AG09309 (cell line): ENCODE results near the gene CD38.
"Not testable (repeated sequence)": the region's sequence is repeated elsewhere in the genome, so short reads cannot be mapped to it uniquely, and the experiment has no call there.

Experiments used
- DNase-seq: peaks from one replicate; pipeline ENCODE4 v3.0.0-alpha.2; 2010; ENCODE audit warnings: low read depth
- H3K4me3 ChIP-seq: 2 replicates; pipeline ENCODE4 v1.5.1; 2011; ENCODE audit warnings: mild to moderate bottlenecking, low read depth, low read length, moderate library complexity; ENCODE audit not compliant: control insufficient read depth
- TF ChIP-seq, protein P1 (sequence below): IDR thresholded peaks from 2 replicates; pipeline ENCODE4 v1.5.1; 2011; ENCODE audit warnings: mild to moderate bottlenecking, low read depth, low read length, inconsistent platforms; ENCODE audit not compliant: insufficient read depth, control insufficient read depth; ENCODE audit errors: missing control alignments

The CD38 gene

DNA sequence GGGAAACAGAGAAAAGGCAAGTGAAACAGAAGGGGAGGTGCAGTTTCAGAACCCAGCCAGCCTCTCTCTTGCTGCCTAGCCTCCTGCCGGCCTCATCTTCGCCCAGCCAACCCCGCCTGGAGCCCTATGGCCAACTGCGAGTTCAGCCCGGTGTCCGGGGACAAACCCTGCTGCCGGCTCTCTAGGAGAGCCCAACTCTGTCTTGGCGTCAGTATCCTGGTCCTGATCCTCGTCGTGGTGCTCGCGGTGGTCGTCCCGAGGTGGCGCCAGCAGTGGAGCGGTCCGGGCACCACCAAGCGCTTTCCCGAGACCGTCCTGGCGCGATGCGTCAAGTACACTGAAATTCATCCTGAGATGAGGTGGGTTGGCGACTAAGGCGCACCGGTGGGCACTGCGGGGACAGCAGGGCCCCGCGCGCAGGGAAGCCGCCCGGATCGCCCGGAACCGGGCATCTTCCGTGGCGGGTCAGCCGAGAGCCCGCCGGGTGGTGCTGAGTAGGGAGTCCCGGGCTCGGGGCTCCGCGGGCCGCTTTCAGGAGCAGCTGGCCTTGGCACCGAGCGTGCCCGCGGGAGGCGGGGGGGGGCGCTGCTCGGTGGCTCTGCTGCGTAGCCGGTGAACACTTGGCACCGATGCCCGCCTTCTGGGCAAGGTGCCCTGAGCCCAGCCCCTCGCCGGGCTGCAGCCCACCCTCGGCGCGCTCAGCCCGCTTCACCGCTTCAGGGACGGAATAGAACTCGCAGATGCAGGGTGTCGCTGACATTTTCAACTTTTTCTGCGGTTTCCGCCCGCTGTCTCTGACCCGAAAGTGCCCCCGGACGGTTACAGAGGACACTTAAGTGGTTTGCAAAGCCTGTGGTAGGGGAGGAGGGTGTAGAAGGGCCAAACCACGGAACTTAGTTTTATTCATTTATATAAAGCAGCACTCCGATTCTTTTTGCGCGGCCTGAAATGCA is at the start of gene CD38:
Gene CD38 (plus strand): TSS at position 40 of the 953 bp plus-strand sequence. CDS start 87 bp downstream, at position 127.
- TF ChIP-seq, protein P1, sequence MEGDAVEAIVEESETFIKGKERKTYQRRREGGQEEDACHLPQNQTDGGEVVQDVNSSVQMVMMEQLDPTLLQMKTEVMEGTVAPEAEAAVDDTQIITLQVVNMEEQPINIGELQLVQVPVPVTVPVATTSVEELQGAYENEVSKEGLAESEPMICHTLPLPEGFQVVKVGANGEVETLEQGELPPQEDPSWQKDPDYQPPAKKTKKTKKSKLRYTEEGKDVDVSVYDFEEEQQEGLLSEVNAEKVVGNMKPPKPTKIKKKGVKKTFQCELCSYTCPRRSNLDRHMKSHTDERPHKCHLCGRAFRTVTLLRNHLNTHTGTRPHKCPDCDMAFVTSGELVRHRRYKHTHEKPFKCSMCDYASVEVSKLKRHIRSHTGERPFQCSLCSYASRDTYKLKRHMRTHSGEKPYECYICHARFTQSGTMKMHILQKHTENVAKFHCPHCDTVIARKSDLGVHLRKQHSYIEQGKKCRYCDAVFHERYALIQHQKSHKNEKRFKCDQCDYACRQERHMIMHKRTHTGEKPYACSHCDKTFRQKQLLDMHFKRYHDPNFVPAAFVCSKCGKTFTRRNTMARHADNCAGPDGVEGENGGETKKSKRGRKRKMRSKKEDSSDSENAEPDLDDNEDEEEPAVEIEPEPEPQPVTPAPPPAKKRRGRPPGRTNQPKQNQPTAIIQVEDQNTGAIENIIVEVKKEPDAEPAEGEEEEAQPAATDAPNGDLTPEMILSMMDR, result no peak
- peak within 1 kb of the TSS; percentile 37 for H3K4me3 ChIP-seq
- DNase-seq, result no peak

DNA sequence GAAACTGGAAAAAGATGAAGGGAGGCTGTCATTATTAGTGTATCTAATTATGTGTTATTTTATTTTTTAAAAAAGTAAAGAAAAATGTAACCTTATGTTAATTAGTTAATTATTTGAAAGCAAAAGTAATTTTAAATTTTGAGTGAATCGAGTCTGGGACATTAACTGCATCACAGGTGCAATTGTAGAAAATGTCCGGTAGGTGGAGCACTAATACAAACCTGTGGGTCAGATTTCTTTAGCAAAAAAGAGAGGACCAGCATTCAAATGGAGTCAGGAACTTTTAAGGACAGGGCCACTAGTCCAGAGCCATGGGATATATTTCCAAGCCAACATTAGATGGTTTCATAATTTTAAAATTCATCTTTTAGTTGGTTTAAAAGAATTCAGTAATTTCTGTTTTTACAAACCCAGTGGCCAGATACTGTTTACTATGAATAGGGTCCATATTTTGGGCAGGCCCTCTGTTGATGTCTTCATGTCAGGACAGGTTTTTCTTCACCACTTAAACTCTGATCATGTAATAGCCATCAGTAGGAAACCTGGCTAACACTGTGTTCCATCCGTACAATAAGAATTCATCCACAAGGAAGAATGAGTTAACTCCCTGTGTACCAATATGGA is 48.1 kb upstream of the CD38 start:
- TF ChIP-seq, protein P1, result peak; percentile 73
- H3K4me3 ChIP-seq, result no peak overlapping the region
- DNase-seq, result no peak

DNA sequence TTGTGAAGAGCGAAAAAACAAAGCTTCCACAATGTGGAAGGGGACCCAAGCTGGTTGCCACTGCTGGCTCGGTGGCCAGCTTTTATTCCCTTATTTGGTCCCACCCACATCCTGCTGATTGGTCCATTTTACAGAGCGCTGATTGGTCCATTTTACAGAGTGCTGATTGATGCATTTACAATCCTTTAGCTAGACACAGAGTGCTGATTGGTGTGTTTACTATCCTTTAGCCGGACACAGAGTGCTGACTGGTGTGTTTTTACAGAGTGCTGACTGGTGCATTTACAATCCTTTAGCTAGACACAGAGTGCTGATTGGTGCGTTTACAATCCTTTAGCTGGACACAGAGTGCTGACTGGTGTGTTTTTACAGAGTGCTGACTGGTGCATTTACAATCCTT is 45.1 kb upstream of the CD38 start:
- DNase-seq, H3K4me3 ChIP-seq: not testable (repeated sequence)

DNA sequence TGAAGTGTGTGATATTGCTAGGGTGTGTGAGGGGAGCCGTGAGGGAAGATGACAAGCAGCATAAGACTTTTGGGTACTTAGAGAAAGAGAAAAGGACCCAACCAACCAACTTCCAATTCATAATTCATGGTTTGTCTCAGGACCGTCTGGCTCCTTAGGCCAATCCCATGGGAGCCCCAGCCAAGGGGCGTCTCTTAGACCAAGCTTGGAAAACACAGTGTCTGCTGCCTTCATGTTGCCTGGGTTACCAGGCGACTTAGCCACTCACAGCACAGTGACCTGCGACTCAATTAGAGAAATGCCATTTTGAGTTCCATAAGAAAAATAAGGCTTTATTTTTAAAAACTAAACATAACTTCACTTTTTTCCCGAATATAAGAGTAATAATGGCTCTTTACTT is 42.6 kb upstream of the CD38 start:
- no peak for DNase-seq
- TF ChIP-seq, protein P1, result no peak
- no peak overlapping the region for H3K4me3 ChIP-seq

DNA sequence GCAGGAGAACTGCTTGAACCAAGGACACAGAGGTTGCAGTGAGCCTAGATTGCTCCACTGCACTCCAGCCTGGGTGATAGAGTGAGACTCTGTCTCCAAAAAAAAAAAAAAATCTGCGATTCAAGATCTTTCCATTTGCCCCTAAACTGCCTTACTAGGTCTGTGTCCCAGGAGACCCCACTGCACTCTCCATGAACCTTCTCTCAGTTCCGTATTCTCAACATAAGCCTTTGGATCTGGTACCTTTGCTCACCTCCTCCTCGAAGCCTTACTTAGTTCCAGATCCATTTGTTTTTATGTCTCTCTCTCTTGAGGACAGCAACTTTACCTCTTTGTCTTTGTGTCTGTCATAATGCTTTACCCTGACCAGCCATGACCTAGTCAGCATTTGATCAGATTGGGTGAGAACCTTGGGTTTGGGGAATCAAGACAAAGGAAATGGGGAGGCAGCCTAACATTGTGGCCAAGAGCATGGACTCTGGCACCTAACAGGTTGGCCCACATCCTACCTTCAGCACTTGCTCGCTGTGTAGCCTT is 41.5 kb upstream of the CD38 start:
- no peak for DNase-seq
- no peak overlapping the region for H3K4me3 ChIP-seq
- TF ChIP-seq, protein P1, result no peak

DNA sequence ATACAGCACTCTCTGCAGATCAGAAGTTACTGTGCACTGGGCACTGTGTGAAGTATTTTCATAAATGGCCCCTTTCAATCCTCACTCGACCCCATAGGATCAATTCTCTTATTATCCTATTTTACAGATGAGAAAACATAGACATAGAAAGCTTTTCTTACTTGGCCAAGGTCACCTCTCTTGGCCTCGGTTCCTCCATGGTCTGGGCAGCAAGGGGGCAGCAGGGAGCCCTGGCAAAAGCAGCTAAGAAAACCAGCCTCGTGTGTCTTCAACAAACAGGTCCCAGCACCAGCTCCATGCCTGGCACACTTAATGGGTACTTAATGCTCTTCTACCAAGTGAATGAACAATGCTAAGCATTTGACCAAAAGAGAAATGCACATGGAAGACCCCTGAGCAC is 40.9 kb upstream of the CD38 start:
- DNase-seq, result no peak
- TF ChIP-seq, protein P1, result no peak
- H3K4me3 ChIP-seq, result no peak overlapping the region

DNA sequence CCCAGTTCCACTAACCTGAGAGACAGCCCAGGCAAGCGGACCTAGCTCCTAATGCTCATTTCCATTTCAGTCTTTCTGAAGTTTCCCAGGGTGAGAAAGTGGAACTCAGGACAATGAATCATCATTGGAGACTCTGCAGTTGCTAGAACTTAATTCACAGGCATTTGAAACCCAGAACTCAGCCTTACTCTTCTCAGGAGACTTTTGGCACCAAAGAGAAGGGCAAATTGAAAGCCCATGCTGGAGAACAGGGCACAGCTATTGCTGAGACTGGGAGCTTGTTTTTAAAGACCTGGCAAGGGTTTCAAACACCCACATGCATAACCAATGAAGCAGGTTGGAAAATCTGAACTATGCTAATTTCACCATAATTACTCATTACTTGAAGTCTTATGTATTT is 39.3 kb upstream of the CD38 start:
- DNase-seq, result no peak
- TF ChIP-seq, protein P1, result no peak
- no peak overlapping the region for H3K4me3 ChIP-seq
